K562 (cell line): Measurements from ENCODE around the gene ALG6. TPM values are rescaled to one million over a fixed set of nuclear protein-coding genes. Genes with fewer than 3 reads are reported as not detected.
A peak's percentile ranks its signal among the peaks of the same experiment; 100 is the strongest.

Experiments used
- ARID2 ChIP-seq: fragments of 450-650 bp; IDR thresholded peaks from 2 replicates; pipeline ENCODE4 v1.6.1; 2017; ENCODE audit warnings: antibody characterized with exemption, mild to moderate bottlenecking
- BDP1 ChIP-seq: IDR thresholded peaks from 3 replicates; pipeline ENCODE4 v1.6.1; 2011; ENCODE audit not compliant: insufficient read length, insufficient read depth
- CHD4 ChIP-seq: fragments of 200-600 bp; sonication (generic); IDR thresholded peaks from 3 replicates; pipeline ENCODE4 v1.6.1; 2012; ENCODE audit warnings: low read depth, mild to moderate bottlenecking, mixed read lengths, low read length, inconsistent platforms; ENCODE audit not compliant: insufficient read depth, insufficient replicate concordance, poor library complexity, severe bottlenecking
- HMGN3 ChIP-seq: IDR thresholded peaks from 2 replicates; pipeline ENCODE4 v1.6.1; 2011; ENCODE audit warnings: borderline replicate concordance, low read depth, mild to moderate bottlenecking, mixed read lengths, low read length; ENCODE audit not compliant: insufficient read length; ENCODE audit errors: extremely low read depth
- SAP30 ChIP-seq: fragments of 200-600 bp; sonication (generic); IDR thresholded peaks from 2 replicates; pipeline ENCODE4 v1.6.1; 2012; ENCODE audit warnings: borderline replicate concordance, low read depth, mild to moderate bottlenecking, moderate library complexity, low read length, control low read depth, inconsistent platforms; ENCODE audit not compliant: insufficient read depth, poor library complexity, severe bottlenecking
- polyA plus RNA-seq, 8 experiments: library from polyadenylated mRNA; depleted of rRNA in 4 of 8; stranded (reverse) in 5 of 8; unstranded in 3 of 8; fragments of >200 nt; fragmentation: Nextera tagmentation in 2 of 8; fragmentation: Illumina TruSeq in 1 of 8; extraction: Ambion mirVana in 2 of 8; extraction: Trizol in 1 of 8; gene quantifications; 2 replicates each; pipeline versions ENCODE4 v1.2.1 to v1.2.3, GENCODE V29; 2011 to 2014; ENCODE audit warnings: inconsistent platforms in 1 of 8, missing spikeins in 1 of 8
- total RNA-seq, 7 experiments: library from RNA; depleted of rRNA in 6 of 7; stranded (reverse); fragments of >200 nt in 6 of 7; fragmentation: Illumina TruSeq in 2 of 7; extraction: Trizol in 2 of 7; gene quantifications; 2 replicates each; pipeline versions ENCODE4 v1.2.1 to v1.2.3, GENCODE V29; 2011 to 2021; ENCODE audit warnings: low replicate concordance in 1 of 7
- TF ChIP-seq, protein P1 (sequence below): IDR thresholded peaks from 2 replicates; pipeline ENCODE4 v1.6.1; 2011; ENCODE audit not compliant: insufficient read length; ENCODE audit errors: extremely low read depth
- TF ChIP-seq, protein P2 (sequence below): sonication (generic); formaldehyde crosslinking; IDR thresholded peaks from 2 replicates; pipeline ENCODE4 v1.8.0; 2022; ENCODE audit warnings: missing genetic modification reagents, mild to moderate bottlenecking, moderate library complexity, borderline replicate concordance
- TF ChIP-seq, protein P3 (sequence below): fragments of 450-650 bp; IDR thresholded peaks from 2 replicates; pipeline ENCODE4 v1.6.1; 2016; ENCODE audit warnings: mild to moderate bottlenecking, moderate library complexity
- TF ChIP-seq, protein P4 (sequence below): IDR thresholded peaks from 2 replicates; pipeline ENCODE4 v1.6.1; 2011; ENCODE audit warnings: borderline replicate concordance, low read depth, mild to moderate bottlenecking, moderate library complexity, low read length; ENCODE audit not compliant: insufficient read depth, poor library complexity, severe bottlenecking

ALG6 gene
- total and polyA plus RNA-seq, 9 of the 15 experiments (the other 6 are each of a cell fraction or from before 2014, with no cell fraction given) = 14.6 to 35.7 (median 23.3) TPM

DNA sequence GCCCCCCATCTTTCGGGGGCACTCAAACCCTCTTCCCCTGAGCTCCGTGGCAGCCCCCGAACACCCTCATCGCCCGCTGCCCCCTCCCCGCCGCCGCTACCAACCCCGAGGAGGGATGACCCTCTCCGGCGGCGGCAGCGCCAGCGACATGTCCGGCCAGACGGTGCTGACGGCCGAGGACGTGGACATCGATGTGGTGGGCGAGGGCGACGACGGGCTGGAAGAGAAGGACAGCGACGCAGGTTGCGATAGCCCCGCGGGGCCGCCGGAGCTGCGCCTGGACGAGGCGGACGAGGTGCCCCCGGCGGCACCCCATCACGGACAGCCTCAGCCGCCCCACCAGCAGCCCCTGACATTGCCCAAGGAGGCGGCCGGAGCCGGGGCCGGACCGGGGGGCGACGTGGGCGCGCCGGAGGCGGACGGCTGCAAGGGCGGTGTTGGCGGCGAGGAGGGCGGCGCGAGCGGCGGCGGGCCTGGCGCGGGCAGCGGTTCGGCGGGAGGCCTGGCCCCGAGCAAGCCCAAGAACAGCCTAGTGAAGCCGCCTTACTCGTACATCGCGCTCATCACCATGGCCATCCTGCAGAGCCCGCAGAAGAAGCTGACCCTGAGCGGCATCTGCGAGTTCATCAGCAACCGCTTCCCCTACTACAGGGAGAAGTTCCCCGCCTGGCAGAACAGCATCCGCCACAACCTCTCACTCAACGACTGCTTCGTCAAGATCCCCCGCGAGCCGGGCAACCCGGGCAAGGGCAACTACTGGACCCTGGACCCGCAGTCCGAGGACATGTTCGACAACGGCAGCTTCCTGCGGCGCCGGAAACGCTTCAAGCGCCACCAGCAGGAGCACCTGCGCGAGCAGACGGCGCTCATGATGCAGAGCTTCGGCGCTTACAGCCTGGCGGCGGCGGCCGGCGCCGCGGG lies 44.2 kb upstream of the ALG6 start (continued):
- TF ChIP-seq, protein P1, sequence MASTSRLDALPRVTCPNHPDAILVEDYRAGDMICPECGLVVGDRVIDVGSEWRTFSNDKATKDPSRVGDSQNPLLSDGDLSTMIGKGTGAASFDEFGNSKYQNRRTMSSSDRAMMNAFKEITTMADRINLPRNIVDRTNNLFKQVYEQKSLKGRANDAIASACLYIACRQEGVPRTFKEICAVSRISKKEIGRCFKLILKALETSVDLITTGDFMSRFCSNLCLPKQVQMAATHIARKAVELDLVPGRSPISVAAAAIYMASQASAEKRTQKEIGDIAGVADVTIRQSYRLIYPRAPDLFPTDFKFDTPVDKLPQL = no peak
- TF ChIP-seq HMGN3 (peak; percentile 23), ARID2 (no peak), BDP1 (no peak), SAP30 (no peak), CHD4 (no peak)
- TF ChIP-seq, protein P2, sequence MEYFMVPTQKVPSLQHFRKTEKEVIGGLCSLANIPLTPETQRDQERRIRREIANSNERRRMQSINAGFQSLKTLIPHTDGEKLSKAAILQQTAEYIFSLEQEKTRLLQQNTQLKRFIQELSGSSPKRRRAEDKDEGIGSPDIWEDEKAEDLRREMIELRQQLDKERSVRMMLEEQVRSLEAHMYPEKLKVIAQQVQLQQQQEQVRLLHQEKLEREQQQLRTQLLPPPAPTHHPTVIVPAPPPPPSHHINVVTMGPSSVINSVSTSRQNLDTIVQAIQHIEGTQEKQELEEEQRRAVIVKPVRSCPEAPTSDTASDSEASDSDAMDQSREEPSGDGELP (CRISPR knock-in tag) = no peak
- TF ChIP-seq, protein P3, sequence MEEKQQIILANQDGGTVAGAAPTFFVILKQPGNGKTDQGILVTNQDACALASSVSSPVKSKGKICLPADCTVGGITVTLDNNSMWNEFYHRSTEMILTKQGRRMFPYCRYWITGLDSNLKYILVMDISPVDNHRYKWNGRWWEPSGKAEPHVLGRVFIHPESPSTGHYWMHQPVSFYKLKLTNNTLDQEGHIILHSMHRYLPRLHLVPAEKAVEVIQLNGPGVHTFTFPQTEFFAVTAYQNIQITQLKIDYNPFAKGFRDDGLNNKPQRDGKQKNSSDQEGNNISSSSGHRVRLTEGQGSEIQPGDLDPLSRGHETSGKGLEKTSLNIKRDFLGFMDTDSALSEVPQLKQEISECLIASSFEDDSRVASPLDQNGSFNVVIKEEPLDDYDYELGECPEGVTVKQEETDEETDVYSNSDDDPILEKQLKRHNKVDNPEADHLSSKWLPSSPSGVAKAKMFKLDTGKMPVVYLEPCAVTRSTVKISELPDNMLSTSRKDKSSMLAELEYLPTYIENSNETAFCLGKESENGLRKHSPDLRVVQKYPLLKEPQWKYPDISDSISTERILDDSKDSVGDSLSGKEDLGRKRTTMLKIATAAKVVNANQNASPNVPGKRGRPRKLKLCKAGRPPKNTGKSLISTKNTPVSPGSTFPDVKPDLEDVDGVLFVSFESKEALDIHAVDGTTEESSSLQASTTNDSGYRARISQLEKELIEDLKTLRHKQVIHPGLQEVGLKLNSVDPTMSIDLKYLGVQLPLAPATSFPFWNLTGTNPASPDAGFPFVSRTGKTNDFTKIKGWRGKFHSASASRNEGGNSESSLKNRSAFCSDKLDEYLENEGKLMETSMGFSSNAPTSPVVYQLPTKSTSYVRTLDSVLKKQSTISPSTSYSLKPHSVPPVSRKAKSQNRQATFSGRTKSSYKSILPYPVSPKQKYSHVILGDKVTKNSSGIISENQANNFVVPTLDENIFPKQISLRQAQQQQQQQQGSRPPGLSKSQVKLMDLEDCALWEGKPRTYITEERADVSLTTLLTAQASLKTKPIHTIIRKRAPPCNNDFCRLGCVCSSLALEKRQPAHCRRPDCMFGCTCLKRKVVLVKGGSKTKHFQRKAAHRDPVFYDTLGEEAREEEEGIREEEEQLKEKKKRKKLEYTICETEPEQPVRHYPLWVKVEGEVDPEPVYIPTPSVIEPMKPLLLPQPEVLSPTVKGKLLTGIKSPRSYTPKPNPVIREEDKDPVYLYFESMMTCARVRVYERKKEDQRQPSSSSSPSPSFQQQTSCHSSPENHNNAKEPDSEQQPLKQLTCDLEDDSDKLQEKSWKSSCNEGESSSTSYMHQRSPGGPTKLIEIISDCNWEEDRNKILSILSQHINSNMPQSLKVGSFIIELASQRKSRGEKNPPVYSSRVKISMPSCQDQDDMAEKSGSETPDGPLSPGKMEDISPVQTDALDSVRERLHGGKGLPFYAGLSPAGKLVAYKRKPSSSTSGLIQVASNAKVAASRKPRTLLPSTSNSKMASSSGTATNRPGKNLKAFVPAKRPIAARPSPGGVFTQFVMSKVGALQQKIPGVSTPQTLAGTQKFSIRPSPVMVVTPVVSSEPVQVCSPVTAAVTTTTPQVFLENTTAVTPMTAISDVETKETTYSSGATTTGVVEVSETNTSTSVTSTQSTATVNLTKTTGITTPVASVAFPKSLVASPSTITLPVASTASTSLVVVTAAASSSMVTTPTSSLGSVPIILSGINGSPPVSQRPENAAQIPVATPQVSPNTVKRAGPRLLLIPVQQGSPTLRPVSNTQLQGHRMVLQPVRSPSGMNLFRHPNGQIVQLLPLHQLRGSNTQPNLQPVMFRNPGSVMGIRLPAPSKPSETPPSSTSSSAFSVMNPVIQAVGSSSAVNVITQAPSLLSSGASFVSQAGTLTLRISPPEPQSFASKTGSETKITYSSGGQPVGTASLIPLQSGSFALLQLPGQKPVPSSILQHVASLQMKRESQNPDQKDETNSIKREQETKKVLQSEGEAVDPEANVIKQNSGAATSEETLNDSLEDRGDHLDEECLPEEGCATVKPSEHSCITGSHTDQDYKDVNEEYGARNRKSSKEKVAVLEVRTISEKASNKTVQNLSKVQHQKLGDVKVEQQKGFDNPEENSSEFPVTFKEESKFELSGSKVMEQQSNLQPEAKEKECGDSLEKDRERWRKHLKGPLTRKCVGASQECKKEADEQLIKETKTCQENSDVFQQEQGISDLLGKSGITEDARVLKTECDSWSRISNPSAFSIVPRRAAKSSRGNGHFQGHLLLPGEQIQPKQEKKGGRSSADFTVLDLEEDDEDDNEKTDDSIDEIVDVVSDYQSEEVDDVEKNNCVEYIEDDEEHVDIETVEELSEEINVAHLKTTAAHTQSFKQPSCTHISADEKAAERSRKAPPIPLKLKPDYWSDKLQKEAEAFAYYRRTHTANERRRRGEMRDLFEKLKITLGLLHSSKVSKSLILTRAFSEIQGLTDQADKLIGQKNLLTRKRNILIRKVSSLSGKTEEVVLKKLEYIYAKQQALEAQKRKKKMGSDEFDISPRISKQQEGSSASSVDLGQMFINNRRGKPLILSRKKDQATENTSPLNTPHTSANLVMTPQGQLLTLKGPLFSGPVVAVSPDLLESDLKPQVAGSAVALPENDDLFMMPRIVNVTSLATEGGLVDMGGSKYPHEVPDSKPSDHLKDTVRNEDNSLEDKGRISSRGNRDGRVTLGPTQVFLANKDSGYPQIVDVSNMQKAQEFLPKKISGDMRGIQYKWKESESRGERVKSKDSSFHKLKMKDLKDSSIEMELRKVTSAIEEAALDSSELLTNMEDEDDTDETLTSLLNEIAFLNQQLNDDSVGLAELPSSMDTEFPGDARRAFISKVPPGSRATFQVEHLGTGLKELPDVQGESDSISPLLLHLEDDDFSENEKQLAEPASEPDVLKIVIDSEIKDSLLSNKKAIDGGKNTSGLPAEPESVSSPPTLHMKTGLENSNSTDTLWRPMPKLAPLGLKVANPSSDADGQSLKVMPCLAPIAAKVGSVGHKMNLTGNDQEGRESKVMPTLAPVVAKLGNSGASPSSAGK = peak; percentile 62
- TF ChIP-seq, protein P4, sequence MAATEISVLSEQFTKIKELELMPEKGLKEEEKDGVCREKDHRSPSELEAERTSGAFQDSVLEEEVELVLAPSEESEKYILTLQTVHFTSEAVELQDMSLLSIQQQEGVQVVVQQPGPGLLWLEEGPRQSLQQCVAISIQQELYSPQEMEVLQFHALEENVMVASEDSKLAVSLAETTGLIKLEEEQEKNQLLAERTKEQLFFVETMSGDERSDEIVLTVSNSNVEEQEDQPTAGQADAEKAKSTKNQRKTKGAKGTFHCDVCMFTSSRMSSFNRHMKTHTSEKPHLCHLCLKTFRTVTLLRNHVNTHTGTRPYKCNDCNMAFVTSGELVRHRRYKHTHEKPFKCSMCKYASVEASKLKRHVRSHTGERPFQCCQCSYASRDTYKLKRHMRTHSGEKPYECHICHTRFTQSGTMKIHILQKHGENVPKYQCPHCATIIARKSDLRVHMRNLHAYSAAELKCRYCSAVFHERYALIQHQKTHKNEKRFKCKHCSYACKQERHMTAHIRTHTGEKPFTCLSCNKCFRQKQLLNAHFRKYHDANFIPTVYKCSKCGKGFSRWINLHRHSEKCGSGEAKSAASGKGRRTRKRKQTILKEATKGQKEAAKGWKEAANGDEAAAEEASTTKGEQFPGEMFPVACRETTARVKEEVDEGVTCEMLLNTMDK = peak; percentile 89
